ENCODE results near the gene TMEM150A. TPM values are rescaled to one million over a fixed set of nuclear protein-coding genes. Genes with fewer than 3 reads are reported as not detected.

Gene TMEM150A
- total and polyA plus RNA-seq, 2 of the 13 experiments (the other 11 are each of a cell fraction or from before 2014, with no cell fraction given), result 30.1 to 70.4 TPM

GRCh38 chr2:85605406-85606115, 3.1 kb upstream of the TMEM150A start (continued):
- TF ChIP-seq, protein P1, sequence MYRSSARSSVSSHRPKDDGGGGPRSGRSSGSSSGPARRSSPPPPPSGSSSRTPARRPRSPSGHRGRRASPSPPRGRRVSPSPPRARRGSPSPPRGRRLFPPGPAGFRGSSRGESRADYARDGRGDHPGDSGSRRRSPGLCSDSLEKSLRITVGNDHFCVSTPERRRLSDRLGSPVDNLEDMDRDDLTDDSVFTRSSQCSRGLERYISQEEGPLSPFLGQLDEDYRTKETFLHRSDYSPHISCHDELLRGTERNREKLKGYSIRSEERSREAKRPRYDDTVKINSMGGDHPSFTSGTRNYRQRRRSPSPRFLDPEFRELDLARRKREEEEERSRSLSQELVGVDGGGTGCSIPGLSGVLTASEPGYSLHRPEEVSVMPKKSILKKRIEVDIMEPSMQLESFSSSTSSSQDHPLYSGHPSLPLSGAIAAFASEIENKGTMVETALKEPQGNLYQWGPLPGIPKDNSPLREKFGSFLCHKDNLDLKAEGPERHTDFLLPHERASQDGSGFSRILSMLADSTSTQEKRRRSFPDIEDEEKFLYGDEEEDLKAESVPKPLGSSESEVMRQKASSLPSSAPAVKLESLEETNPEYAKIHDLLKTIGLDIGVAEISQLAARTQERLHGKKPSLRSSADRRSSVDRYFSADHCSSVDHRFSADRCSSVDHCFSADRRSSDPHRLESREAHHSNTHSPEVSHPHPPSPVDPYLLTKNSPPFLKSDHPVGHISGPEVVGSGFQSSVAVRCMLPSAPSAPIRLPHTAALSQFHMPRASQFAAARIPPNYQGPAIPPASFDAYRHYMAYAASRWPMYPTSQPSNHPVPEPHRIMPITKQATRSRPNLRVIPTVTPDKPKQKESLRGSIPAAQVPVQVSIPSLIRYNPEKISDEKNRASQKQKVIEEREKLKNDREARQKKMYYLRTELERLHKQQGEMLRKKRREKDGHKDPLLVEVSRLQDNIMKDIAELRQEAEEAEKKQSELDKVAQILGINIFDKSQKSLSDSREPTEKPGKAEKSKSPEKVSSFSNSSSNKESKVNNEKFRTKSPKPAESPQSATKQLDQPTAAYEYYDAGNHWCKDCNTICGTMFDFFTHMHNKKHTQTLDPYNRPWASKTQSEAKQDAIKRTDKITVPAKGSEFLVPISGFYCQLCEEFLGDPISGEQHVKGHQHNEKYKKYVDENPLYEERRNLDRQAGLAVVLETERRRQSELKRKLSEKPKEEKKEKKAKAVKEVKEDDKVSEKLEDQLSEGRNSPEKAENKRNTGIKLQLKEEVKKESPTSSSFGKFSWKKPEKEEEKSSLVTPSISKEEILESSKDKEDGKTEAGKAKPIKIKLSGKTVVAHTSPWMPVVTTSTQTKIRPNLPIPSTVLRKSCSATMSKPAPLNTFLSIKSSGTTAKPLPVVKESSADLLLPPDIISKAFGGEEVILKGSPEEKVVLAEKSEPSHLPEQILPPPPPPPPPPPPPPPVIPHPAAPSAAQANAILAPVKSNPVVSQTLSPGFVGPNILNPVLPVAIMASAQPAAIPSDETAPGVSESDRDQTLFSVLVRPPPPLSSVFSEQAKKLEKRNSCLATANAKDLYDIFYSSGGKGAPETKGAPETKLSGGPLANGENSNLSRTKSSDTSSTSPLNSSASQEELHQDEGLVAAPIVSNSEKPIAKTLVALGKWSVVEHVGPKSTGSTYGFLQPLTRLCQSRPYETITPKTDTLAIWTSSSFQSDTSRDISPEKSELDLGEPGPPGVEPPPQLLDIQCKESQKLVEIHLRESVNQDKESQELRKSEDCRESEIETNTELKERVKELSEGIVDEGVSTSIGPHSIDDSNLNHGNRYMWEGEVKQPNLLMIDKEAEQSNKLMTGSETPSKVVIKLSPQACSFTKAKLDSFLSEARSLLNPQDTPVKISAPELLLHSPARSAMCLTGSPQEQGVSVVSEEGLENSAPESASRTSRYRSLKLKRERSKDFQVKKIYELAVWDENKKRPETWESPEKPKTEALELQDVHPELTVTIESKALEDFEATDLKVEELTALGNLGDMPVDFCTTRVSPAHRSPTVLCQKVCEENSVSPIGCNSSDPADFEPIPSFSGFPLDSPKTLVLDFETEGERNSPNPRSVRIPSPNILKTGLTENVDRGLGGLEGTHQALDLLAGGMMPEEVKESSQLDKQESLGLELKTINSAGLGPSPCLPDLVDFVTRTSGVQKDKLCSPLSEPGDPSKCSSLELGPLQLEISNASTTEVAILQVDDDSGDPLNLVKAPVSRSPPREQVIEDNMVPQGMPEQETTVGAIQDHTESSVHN (CRISPR knock-in tag; IDR thresholded peaks at IDR 0.05), result no peak
- TF ChIP-seq HNRNPH1 (optimal IDR thresholded peaks at IDR 0.05; ENCODE audit: low read depth, low read length) (no peak), ZNF263 (CRISPR knock-in tag; IDR thresholded peaks at IDR 0.05) (no peak), ZBTB20 (CRISPR knock-in tag; IDR thresholded peaks at IDR 0.05; ENCODE audit: borderline replicate concordance, low read depth) (no peak), DRAP1 (CRISPR knock-in tag; IDR thresholded peaks at IDR 0.05) (no peak), IRX3 (CRISPR knock-in tag; IDR thresholded peaks at IDR 0.05; ENCODE audit: borderline replicate concordance, low read depth) (no peak), ZNF414 (CRISPR knock-in tag; IDR thresholded peaks at IDR 0.05) (no peak), ZNF468 (CRISPR knock-in tag; IDR thresholded peaks at IDR 0.05) (no peak), EP300 (IDR thresholded peaks at IDR 0.05; ENCODE audit: low read depth in 2 of 2, low read length in 2 of 2) (peak in 1 of 2 experiments; percentile 41; a peak in 1 of 4 replicates), EP300 (CRISPR knock-in tag; IDR thresholded peaks at IDR 0.05; ENCODE audit: borderline replicate concordance) (no peak), CCDC6 (CRISPR knock-in tag; IDR thresholded peaks at IDR 0.05) (peak; percentile 48; the same call in 1 of the 2 replicates), DNMT3B (CRISPR knock-in tag; conservative IDR thresholded peaks at IDR 0.05) (0 out of 2 replicates have a peak, but pooled peaks have one; percentile 1), GATAD2A (CRISPR knock-in tag; IDR thresholded peaks at IDR 0.05) (peak; percentile 23; the same call in 1 of the 2 replicates), SSRP1 (CRISPR knock-in tag; IDR thresholded peaks at IDR 0.05) (peak; percentile 33; the same call in 1 of the 2 replicates), ZNF607 (CRISPR knock-in tag; IDR thresholded peaks at IDR 0.05; ENCODE audit: borderline replicate concordance) (no peak), SOX5 (CRISPR knock-in tag; IDR thresholded peaks at IDR 0.05; ENCODE audit: borderline replicate concordance) (peak; percentile 59; the same call in 1 of the 2 replicates), MEF2D (CRISPR knock-in tag; IDR thresholded peaks at IDR 0.05) (0 out of 2 replicates have a peak, but pooled peaks have one; percentile 17), ZNF232 (CRISPR knock-in tag; IDR thresholded peaks at IDR 0.05; ENCODE audit: borderline replicate concordance) (no peak), MYC (CRISPR knock-in tag; IDR thresholded peaks at IDR 0.05; ENCODE audit: borderline replicate concordance) (no peak), TBP (CRISPR knock-in tag; IDR thresholded peaks at IDR 0.05) (no peak), HNRNPL (IDR thresholded peaks at IDR 0.05; ENCODE audit: low read depth, low read length) (no peak), TBX2 (CRISPR knock-in tag; IDR thresholded peaks at IDR 0.05; ENCODE audit: borderline replicate concordance) (no peak)
